Fibroblast of skin of abdomen (primary cell): Measurements from ENCODE around the gene NOL4L.
"Not testable (repeated sequence)": the region's sequence is repeated elsewhere in the genome, so short reads cannot be mapped to it uniquely, and the experiment has no call there.

ENCODE experiments used
- DNase-seq: peaks from one replicate; pipeline ENCODE4 v3.0.0-alpha.2; 2013

NOL4L gene

GRCh38 chr20:32468313-32468640 lies 116.9 kb downstream of the NOL4L start:
- DNase-seq: no peak

- DNase-seq: no peak
Measured at GRCh38 chr20:32467506-32468312, 117.4 kb downstream of the NOL4L start.

GRCh38 chr20:32466739-32467505 lies 118.2 kb downstream of the NOL4L start:
- DNase-seq: no peak

DNA sequence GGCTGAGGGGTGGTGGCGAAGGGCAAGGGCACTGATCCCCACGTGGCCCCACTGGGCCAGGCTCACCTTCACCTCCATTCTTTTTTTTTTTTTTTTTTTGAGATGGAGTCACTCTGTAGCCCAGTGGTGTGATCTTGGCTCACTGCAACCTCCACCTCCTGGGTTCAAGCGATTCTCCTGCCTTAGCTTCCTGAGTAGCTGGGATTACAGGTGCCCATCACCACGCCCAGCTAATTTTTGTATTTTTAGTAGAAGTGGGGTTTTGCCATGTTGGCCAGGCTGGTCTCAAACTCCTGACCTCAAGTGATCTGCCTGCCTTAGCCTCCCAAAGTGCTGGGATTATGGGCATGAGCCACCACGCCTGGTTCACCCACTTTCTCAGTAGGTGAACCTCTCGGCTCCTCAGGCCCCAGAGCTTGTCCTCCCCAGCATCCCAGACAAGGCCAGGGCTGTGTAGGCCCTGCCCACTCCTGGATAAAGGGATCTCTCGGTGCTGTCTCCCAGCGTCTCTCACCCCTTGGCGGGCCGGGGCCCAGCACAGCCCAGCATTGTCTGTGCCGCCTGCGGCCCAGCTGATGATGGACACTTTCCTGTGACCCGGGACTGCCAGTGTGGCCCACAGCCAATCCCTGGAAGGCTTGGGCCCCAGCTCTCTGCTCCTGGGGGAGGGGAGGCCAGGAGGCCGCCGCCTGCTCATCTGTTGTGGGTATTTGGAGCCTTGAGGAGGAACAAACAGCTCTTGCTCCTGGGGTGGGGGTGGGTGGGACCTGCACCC lies 119.0 kb downstream of the NOL4L start:
- not testable (repeated sequence) for DNase-seq

DNA sequence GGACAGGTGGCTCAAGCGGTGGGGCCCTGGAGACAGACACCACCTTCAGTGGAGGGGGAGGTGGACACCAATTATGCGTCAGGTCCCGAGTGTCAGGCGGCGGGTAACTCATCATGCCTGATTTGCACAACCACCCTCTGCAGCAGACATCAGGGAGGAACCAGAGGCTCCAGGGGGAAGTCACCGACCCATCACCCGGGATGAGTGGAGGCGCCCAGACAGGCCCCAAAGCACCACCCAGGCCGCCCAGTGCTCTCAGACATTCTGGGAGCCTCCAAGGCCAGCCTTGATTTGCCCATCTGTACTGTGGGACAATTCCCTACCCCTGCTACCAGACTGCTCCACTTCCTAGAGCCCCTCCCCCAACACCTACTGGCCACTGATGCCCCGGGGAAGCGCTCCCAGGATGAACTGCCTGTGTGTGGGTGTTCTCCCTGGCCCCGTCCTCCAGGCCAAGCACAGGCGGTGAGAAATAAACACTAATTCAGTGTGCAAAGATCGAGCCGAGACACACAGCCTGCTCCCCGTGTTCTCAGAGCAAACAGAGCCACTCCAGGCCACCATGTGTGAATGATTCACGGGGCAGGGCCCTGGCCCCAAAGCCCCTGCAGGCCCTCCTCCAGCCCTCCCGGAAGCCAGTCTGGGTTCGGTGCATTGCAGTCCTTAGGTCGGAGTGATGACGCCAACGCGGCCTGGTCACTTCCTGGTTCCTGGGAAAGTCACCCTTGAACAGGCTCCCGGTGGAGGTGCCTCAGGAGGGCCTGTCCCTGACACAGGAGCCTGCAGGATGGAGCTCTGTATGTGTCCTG lies 119.8 kb downstream of the NOL4L start:
- peak; percentile 33 for DNase-seq

- DNase-seq: no peak
Measured at GRCh38 chr20:32464401-32465091, 120.6 kb downstream of the NOL4L start.

GRCh38 chr20:32463642-32464400 lies 121.3 kb downstream of the NOL4L start:
- DNase-seq: no peak

- no peak for DNase-seq
Measured at GRCh38 chr20:32462900-32463641, 122.1 kb downstream of the NOL4L start.

DNA sequence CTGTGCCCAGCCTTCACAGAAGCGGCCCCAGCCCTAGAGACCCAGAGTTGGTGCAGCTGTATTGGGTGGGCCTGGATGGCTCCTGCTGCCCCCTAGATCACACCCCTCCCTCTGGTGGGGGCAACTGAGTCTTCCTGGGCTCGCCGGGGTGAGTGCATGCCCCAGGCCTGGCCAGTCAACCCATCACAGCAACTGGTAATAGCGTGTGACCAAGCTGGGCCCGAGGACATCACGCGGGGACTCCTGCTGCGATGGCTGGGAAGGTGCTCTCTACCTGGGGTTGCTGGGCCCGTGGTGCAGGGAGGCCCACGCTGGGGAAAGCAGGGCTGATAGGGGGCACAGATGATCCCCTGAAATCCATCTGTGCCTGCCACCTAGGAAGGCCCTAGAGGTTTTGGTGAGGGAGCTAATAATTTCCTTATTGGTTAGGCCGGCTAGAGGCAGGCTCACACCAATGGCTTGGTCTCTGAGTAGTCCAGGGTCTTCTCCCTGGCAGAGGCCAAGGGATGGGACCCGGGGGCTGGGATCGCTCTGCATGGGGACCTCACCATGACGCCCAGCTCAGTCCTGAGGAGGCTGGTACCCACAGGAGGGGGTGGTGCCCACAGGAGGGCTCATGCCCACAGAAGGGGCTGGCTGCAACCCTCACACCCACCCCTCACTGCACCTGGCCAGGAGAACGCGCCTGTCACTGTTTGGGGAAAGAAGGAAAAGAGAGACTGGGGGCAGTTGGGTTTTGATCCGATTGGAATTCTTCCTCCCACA lies 123.1 kb downstream of the NOL4L start:
- no peak for DNase-seq

DNA sequence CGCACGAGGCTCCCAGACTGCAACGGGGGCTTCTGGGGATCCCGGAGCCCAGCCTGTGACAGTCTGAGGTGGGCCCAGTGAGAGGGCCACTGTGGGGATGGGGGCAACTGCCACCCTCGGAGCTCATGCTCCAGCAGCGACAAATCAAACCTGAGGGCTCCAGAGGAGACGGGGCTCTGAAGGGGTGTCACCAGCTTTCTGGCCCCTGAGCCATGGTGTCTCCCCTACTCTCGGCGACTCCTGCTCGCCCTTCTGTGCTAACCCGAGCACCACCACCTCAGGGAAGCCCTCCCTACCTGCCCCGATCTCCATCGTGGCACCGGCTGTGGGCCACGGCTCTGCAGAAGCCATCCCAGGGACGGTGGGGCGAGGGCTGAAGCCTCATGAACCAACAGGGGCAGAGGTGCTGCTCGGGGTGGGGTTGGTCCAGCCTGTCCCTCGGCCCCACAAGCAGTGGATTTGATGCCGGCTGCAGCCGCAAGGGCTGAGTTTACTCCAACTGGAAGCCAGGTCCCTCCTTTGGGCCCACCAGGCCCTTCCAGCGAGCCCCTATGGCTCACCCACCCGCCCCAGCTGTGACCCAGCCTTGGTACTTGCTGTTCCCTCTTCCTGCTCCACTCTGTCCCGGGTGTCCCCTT lies 124.3 kb downstream of the NOL4L start:
- DNase-seq: no peak

DNA sequence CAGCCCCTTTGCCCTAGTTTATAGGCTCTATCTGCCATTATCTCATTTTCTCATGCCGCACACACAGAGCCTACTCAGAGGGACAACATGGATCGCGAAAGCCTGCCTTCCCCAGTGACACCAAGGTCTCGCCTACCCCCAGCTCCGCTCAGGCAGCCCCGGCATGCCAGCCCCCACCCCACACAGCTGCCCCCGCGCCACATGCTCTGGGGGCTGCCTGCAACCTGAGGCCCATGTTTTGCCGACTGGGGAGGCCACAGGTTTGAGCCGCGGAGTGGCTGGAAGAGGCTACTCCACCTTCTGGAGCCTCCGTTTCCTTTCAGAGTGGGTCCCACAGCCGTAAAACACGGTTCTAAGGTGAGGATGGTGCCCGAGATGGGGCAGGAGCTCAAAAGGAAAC lies 124.9 kb downstream of the NOL4L start:
- DNase-seq: no peak

DNA sequence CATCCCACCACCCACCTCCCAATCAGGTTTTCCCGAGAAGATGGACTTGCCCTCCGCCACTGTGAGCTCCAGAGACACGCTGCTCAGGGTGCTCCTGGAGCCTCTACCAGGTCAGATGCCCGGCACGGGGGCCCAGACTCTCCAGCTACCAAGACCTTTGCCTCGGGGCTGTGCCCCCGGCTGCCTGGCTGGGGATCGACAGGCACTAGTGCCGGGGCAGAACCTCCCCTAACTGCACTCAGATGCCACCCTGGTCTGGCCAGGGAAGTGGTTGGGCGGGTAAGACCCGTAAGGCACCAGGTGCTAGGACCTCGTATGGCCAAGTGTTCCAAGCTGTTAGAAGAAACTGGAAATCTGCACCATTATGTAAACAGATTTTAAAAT lies 126.3 kb downstream of the NOL4L start:
- no peak for DNase-seq

- no peak for DNase-seq
Measured at GRCh38 chr20:32458061-32458836, 126.9 kb downstream of the NOL4L start.

DNA sequence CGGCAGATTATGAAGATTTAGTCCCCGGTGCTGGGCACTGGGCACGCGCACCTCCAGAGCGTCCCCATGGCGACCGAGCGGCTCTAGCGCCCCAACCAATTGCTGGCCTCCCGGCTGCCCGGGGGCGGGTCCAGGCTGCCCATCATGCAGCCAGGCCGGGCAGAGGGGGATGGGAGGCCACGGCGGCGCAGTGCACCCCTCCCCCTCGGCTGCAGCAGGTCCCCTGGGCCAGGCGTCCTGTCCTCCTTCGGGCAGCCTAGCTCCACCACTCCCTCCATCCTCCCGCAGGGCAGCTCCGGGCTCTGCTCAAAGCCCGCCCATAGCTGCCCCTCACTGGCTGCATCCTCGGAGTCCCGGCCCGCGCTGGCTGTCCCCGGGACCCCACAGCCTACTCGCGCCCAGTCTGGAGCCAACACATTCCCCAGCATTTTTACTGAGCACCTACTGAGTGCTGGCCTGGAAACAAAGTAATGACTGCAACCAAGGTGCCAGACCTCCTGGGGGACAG lies 127.6 kb downstream of the NOL4L start:
- DNase-seq: peak; percentile 53

DNA sequence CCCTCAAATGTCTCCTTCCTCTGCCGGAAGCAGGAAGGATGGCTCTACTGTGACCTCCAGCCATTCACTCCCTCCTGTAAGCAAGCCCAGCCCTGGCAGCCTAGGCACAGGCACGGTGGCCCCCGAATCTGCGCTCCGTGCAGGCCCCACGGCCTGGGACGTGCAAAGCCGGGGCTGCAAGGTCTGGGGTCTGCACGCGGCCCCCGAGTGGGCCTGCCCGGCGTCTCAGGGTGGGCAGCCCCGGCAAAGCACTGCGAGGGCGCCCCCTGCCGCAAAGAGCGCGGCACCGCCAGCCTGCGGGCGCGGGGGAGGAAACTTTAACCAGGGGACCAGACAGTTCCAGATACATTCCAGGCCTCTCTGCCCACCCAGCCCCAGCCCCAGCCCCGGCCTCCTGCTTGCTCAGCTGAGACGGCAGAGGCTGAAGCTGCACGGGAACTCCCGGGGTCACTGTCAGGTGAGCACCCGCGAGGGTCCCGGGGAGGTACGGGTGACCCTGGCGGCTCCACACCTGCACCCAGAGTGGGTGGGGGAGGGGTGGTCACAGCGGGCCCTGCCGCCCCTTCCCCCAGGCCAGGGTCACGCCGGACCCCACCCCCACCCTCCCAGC lies 128.2 kb downstream of the NOL4L start:
- DNase-seq: peak; percentile 39

GRCh38 chr20:32455901-32456701 lies 129.0 kb downstream of the NOL4L start:
- DNase-seq: no peak
